Measurements from ENCODE around the gene KIAA1328.
"Not testable (repeated sequence)": the region's sequence is repeated elsewhere in the genome, so short reads cannot be mapped to it uniquely, and the experiment has no call there.

KIAA1328 gene

DNA sequence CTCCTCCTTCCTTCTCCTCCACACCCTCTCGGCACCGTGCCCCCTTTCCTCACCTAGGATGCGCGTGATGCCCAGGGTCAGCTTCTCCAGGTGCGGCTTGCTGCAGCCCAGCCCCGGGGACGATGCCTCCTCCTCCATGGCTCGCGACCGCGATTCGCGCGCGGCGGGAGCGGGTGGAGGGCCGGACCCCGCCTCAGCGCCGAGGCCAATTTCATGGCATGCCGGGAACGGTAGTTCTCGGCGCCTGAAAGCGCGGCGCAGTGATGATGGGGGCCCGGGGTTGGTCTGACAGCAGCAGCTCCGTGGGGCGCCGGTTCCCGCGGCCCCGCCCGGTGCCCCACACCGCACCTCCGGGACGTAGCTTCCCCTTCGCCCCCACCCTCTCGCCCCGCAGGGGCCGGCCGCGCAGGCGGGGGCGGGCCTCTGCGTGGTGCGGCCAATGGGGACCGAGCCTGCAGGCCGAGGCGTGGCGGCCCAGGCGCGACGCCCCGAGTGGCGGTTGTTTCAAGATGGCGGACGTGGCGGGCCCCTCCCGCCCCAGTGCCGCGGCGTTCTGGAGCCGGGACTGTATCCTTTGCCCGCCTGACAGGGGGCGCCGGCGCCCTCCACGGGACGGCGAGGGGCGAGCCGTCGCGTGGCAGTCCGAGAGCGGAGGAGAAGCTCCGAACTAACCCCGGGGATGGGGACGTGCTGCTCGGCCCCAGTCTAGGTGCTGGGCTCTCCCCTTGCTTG lies at the start of gene KIAA1328, which contains the start of gene TPGS2:
Gene KIAA1328, plus strand, starts transcription at position 498 of the 732 bp plus-strand sequence. Its CDS starts 12 bp downstream, at position 510.
Gene TPGS2, minus strand, starts transcription at position 373 of the 732 bp plus-strand sequence. Its CDS starts 235 bp downstream, at position 138.
- peak; percentile 81 for DNase-seq

- no peak for DNase-seq
Measured at GRCh38 chr18:36780748-36781147, 48.2 kb upstream of the KIAA1328 start.

- no peak for DNase-seq
Measured at GRCh38 chr18:36782710-36783109, 46.2 kb upstream of the KIAA1328 start.

- no peak for DNase-seq
Measured at GRCh38 chr18:36783792-36784191, 45.1 kb upstream of the KIAA1328 start.

- DNase-seq: no peak
Measured at GRCh38 chr18:36786686-36787085, 42.2 kb upstream of the KIAA1328 start.

DNA sequence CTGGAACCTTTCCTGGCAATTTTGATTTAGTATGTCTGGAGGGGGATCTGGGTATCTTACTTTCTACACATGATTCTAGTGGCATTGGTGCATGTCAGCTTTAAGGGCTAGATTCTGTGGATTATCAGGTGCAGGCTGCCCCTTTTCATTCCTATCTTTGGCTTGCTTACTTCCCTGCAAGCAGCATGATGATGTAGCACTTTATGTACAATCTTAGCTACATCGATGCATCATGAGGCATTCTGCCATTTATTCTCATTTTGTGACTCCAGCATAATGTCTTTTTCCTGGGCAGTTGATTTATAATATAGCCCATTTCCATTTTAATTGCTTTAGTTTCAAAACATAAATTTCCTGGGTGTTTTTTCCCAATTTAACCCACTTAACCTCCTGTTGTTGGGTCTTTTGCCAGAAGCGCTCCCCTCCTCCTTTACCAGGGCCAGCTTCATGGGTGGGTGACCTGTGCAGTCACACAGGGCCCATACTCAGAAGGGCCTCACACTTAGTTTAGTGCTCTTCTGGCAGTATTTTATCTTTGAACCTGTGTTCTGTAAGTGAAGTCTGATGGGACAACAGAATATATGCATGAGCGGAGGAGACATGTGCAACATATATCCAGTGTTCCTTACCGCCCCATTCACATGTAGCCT lies 36.2 kb upstream of the KIAA1328 start:
- no peak for DNase-seq

DNA sequence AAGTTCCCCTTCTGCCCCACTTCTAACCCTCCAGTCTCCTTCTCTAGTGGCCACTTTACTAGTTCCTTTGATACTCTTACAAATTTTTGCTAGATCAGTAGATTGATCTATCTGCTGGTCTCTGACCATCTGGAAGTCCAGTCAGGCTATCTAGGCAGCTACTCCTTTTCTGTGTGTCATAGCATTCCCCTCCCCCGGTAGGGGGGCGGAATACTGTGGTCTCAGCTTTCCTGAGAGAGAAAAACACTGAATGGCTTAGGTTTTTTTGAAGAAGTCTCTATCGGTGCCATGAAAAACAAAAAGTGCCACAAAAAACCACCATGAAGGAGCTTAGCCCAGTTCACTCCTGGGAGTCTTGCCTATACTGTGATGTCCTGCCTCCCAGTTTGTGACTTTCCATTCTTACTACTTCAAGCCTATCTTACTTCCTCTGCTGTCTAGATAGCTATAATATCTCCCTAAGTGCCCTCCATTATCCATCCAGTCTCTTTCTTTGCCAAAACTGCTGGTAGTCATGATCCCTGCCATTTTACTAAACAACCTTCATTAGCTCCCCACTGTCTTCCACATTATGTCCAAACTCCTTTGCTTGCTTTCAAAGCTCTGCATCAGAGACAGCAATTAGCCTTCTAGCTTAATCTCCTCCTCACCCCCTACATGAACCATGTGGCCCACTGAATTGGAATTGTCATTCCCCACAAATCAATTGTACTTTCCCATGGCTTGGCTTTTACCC lies 30.0 kb upstream of the KIAA1328 start:
- no peak for DNase-seq

DNA sequence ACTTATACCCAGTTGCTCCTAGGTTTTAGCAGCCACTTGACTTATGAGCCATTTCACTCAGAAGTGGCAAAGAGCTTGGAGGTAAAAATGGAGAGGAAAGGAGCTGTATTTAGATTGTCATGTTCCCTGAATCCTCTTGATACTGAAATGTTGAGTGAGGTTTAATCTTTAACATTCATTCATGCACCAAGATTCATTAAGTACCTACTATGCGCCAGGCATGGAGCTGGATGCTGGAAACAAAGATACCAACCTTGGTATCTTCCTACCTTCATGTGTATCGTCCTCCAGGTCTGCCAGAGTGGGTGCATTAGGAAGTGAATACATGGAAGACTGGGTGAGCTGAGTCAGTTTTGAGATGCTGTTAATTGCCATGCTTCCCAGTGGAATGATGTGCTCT lies 23.8 kb upstream of the KIAA1328 start:
- no peak for DNase-seq

GRCh38 chr18:36808681-36809080 lies 20.2 kb upstream of the KIAA1328 start:
- no peak for DNase-seq

GRCh38 chr18:36809590-36810381 lies 19.1 kb upstream of the KIAA1328 start:
- peak; percentile 3 for DNase-seq

DNA sequence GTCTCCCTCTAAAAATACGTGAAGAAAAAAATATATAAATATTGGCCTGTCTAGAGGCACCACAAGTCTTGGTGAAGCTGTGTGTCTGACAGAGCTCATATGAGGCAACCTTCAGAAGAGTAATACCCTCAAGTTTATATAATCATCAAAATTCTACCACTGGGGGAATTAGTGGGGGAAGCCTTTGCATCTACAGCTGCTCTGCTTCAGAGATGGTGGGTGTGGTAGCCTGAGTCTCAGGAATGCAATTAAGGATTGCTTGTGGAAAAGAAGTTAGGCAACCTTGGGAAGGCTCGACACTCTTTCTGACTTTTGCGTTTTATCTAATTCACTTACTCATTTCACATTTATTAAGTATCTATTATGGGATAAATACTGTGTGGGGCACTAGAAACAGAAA lies 17.5 kb upstream of the KIAA1328 start:
- no peak for DNase-seq

GRCh38 chr18:36811955-36812354 lies 17.0 kb upstream of the KIAA1328 start:
- no peak for DNase-seq

- no peak for DNase-seq
Measured at GRCh38 chr18:36812678-36813077, 16.2 kb upstream of the KIAA1328 start.

- DNase-seq: no peak
Measured at GRCh38 chr18:36813101-36813775, 15.7 kb upstream of the KIAA1328 start.

GRCh38 chr18:36813824-36814223 lies 15.1 kb upstream of the KIAA1328 start:
- DNase-seq: no peak

- no peak for DNase-seq
Measured at GRCh38 chr18:36814994-36815393, 13.9 kb upstream of the KIAA1328 start.

DNA sequence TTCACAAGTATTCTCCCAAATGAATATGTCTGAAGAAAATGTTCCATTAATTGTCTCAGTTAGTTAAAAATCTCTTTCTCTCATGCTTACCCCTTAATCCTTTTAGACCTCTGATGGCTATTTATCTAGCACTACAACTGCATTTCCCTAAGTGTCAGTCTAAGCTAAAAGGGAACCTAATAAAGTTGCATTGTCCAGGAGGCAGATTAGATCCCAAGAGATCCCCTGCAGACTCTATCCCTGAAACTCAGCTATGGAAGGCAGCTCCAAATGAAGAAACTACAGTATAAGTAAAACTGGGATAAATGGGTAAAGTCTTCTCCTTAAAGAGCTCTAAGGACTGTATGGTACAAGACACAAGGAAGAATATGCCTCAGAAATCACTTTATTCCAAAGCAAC lies 12.8 kb upstream of the KIAA1328 start:
- not testable (repeated sequence) for DNase-seq

GRCh38 chr18:36817039-36817438 lies 11.9 kb upstream of the KIAA1328 start:
- no peak for DNase-seq

DNA sequence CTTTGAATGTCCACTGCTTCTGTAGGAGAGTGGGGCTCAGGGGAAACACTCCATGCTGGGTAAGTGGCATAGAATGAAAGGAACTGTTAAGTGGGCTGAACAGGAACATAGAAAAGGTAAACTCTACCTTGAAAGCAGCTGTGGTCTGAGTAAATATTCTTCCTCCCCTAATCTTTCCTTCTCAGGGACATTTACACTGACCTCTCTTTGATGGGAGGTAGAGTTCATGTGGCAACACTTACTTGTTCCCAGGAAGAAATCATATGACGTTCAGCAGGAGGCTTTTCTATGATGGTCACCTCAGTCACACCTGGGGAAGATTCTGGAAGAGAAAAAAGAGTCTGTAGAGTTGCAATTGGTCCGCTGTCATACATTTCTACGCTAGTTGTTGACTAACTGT lies 10.3 kb upstream of the KIAA1328 start:
- no peak for DNase-seq

- DNase-seq: no peak
Measured at GRCh38 chr18:36819621-36820020, 9.3 kb upstream of the KIAA1328 start.

DNA sequence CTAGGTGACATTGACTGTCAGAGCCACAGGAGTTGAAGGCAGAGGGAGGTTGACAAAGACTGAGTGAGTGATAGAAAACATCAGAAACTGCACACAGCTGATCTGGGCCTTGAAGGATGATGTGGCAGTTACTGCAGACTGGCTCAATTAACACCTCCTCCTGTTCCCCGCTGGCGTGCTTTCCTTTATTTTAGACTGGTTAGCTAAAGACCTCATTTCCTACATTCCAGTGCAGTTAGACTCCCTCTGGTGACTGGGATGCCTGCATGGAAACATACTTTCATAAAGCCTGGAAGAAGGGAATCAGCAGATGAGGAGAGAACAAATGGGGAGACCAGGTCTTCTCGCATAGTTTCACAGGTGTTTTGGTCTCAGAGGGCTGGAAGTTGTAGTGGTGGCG lies 7.2 kb upstream of the KIAA1328 start:
- no peak for DNase-seq

DNA sequence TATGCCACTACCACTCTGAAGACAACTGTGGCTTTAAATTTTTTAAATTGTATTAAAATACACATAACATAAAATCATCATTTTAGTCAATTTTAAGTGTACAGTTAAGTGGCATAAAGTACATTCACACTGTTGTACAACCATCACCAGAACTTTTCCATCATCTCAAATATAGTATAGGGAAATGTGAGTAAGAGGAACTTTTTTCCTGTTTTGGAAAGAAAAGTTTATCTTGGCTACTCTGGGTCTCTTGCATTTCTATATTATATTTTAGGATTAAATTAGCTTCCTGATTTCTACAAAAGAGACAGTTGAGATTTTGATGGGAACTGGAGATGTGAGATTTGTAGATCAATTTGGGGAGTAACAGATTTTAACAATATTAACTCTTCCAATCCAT lies 3.4 kb upstream of the KIAA1328 start:
- DNase-seq: no peak
